Measurements from ENCODE around the gene TMEM143. TPM values are rescaled to one million over a fixed set of nuclear protein-coding genes. Genes with fewer than 3 reads are reported as not detected.

The TMEM143 gene
- total and polyA plus RNA-seq, 2 donors (not counting 3 experiments of a cell fraction or from before 2014, with no cell fraction given), result 5.4 to 7.3 TPM

- no peaks in the 10 kb centered on the region for H3K4me1 ChIP-seq (ENCODE audit: control insufficient read depth, extremely low read depth, insufficient read depth, low read length)
- intact Hi-C loops (cut with micrococcal nuclease), result no loop called here
- H2AFZ ChIP-seq (ENCODE audit: low read depth, low read length), result no peak overlapping the region
- H3K9me3 ChIP-seq (replicated peaks; ENCODE audit: control insufficient read depth, insufficient read depth, low read length), result no peaks in the 10 kb centered on the region
- H3K79me2 ChIP-seq (ENCODE audit: control insufficient read depth, insufficient read depth, low read length), result no peaks in the 10 kb centered on the region
- CTCF ChIA-PET, result interaction anchor here (1.0 to 1.3 kb wide), 3 partner anchors 9 to 28 kb away, joined by 4 to 5 read pairs (median 5); a partner anchor contains a TSS
- no peak overlapping the region for H3K4me3 ChIP-seq (replicated peaks in 1 of 3; ENCODE audit: insufficient read depth in 1 of 3, low read depth in 1 of 3, low read length in 3 of 3)
- POLR2A ChIA-PET, result no interaction called here
- no peak overlapping the region for H3K9ac ChIP-seq (replicated peaks; ENCODE audit: extremely low read depth, insufficient read depth, low read length)
- no peak for DNase-seq (ENCODE audit: low read depth, low spot score)
- FAIRE-seq, result no peak
- no peak overlapping the region for H3K27ac ChIP-seq (ENCODE audit: insufficient read depth, low read depth, low read length)
- H3K4me2 ChIP-seq (ENCODE audit: insufficient read depth, low read length), result no peak overlapping the region
- no peaks in the 10 kb centered on the region for H3K27me3 ChIP-seq (ENCODE audit: control insufficient read depth in 2 of 2, insufficient read depth in 2 of 2, low read length in 2 of 2)
- TF ChIP-seq POLR2AphosphoS5 (IDR thresholded peaks at IDR 0.05; ENCODE audit: insufficient read depth, low read depth, low read length) (no peak), MYC (IDR thresholded peaks at IDR 0.05; ENCODE audit: low read depth, low read length) (no peak), FOS (IDR thresholded peaks at IDR 0.05; ENCODE audit: borderline replicate concordance, insufficient read depth, low read length) (no peak), EZH2 (IDR thresholded peaks at IDR 0.05; ENCODE audit: borderline replicate concordance, low read depth, low read length, severe bottlenecking) (no peak), GATA2 (IDR thresholded peaks at IDR 0.05; ENCODE audit: insufficient read depth, insufficient read length, low read depth, low read length) (no peak)
- TF ChIP-seq, protein P1, sequence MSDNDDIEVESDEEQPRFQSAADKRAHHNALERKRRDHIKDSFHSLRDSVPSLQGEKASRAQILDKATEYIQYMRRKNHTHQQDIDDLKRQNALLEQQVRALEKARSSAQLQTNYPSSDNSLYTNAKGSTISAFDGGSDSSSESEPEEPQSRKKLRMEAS (IDR thresholded peaks at IDR 0.05; ENCODE audit: insufficient read depth, insufficient read length), result no peak
- H3K36me3 ChIP-seq (ENCODE audit: control insufficient read depth in 2 of 2, extremely low read depth in 1 of 2, insufficient read depth in 2 of 2, low read length in 2 of 2), result no peaks in the 10 kb centered on the region
- H3K9me1 ChIP-seq (replicated peaks; ENCODE audit: control insufficient read depth, extremely low read depth, insufficient read depth, low read length), result no peaks in the 10 kb centered on the region
- no peaks in the 10 kb centered on the region for H4K20me1 ChIP-seq (replicated peaks; ENCODE audit: control insufficient read depth, extremely low read depth, insufficient read depth, low read length)
- no TSS peak for BruUV-seq (replicated peaks)
- dilution Hi-C loops (cut with MboI; ENCODE audit: extremely low pct_ligation_motif_present, low sequenced_read_pairs), result no loop called here
These were observed 22.0 kb downstream of the TMEM143 start for GRCh38 chr19:48341515-48342413.
